ENCODE results near the gene THRA. TPM values are rescaled to one million over a fixed set of nuclear protein-coding genes. Genes with fewer than 3 reads are reported as not detected.
A peak's percentile ranks its signal among the peaks of the same experiment; 100 is the strongest.

The THRA gene
- total RNA-seq, 1 experiment from 2014 or later = 10.1 TPM

GRCh38 chr17:40075942-40076498 is 13.3 kb downstream of the THRA start:
- H3T11ph ChIP-seq (ENCODE audit: low read length) = no peak overlapping the region
- no peak overlapping the region for H3K14ac ChIP-seq (ENCODE audit: insufficient read depth, low read length)
- no peak overlapping the region for H3K4me2 ChIP-seq (ENCODE audit: insufficient read depth, insufficient read length, low read length)
- H4K8ac ChIP-seq (replicated peaks; ENCODE audit: insufficient read length, low read depth, low read length) = no peak overlapping the region
- H2AK5ac ChIP-seq (ENCODE audit: insufficient read length, low read length) = no peak overlapping the region
- H3K4me1 ChIP-seq (ENCODE audit: insufficient read depth, low read length) = peaks cover 4% of the 10 kb centered on the region; the same call in 1 of the 2 replicates
- no peak overlapping the region for H3K4ac ChIP-seq (ENCODE audit: low read depth, low read length)
- no peaks in the 10 kb centered on the region for H3K23me2 ChIP-seq (ENCODE audit: insufficient read length, low read depth, low read length, poor library complexity, severe bottlenecking)
- no peak overlapping the region for H3K56ac ChIP-seq (ENCODE audit: insufficient read length, low read depth, low read length)
- no peak overlapping the region for H2BK12ac ChIP-seq (ENCODE audit: insufficient read length, low read depth, low read length)
- no peak overlapping the region for H2BK120ac ChIP-seq (ENCODE audit: low read depth, low read length, poor library complexity, severe bottlenecking)
- no peak overlapping the region for H3K27ac ChIP-seq (ENCODE audit: insufficient read length, low read depth, low read length)
- H2BK15ac ChIP-seq (ENCODE audit: low read depth, low read length) = no peak overlapping the region
- no peaks in the 10 kb centered on the region for H3K27me3 ChIP-seq (ENCODE audit: insufficient read depth, low read length)
- Mint-ChIP-seq H3K4me1 (peaks cover 30 to 47% of the 10 kb centered on the region in 2 experiments), H3K4me3 (no peak overlapping the region), H3K36me3 (ENCODE audit: insufficient read depth in 1 of 3, low read depth in 3 of 3) (peaks cover 0 to 7% (median 4%) of the 10 kb centered on the region in 3 experiments; a peak in 2 of 7 replicates), H3K9me3 (no peaks in the 10 kb centered on the region), H3K27ac (peak overlapping the region in 1 of 3 experiments; percentile 6; a peak in 3 of 7 replicates), H3K27me3 (ENCODE audit: low read depth) (no peaks in the 10 kb centered on the region; the same call in 1 of the 2 replicates)
- no peaks in the 10 kb centered on the region for H3K79me1 ChIP-seq (ENCODE audit: insufficient read depth, low read depth, low read length, poor library complexity, severe bottlenecking)
- TF ChIP-seq CTCF (conservative IDR thresholded peaks at IDR 0.05) = no peak
- H3K9ac ChIP-seq (ENCODE audit: extremely low read depth, insufficient read length, low read length) = no peak overlapping the region
- no peaks in the 10 kb centered on the region for H3K9me3 ChIP-seq (ENCODE audit: control insufficient read depth, low read depth, low read length)
- H4K20me1 ChIP-seq (ENCODE audit: control insufficient read depth, insufficient read depth, insufficient read length) = no peaks in the 10 kb centered on the region
- no peak overlapping the region for H2BK20ac ChIP-seq (ENCODE audit: low read depth, low read length, poor library complexity, severe bottlenecking)
- no peak overlapping the region for H3K23ac ChIP-seq (ENCODE audit: insufficient read length, low read depth, low read length)
- no peak overlapping the region for H2AFZ ChIP-seq (ENCODE audit: low read length)
- no CpG with 5 or more reads among the region's 8 CpGs for WGBS (ENCODE audit: extremely low coverage, insufficient read length, low lambda C conversion rate)
- DNase-seq = no peak
- no peaks in the 10 kb centered on the region for H3K79me2 ChIP-seq (ENCODE audit: insufficient read depth, low read length)
- H3K18ac ChIP-seq (ENCODE audit: insufficient read length, low read depth, low read length) = no peak overlapping the region
- no peak overlapping the region for H4K5ac ChIP-seq (ENCODE audit: insufficient read length, low read depth, low read length)
- no peak overlapping the region for H4K91ac ChIP-seq (ENCODE audit: insufficient read length, low read depth, low read length)
- no peak overlapping the region for H2BK5ac ChIP-seq (ENCODE audit: insufficient read length, low read length)
